H9 (cell line): ENCODE measurements around the gene WDR38. TPM values are rescaled to one million over a fixed set of nuclear protein-coding genes. Genes with fewer than 3 reads are reported as not detected.

Experiments
- DNase-seq: peaks from one replicate; pipeline ENCODE4 v3.0.0-alpha.2; 2017
- H2AFZ ChIP-seq: one replicate; pipeline ENCODE4 v1.6.1; 2013; ENCODE audit warnings: mild to moderate bottlenecking, low read length, control low read depth, moderate library complexity
- H2AK5ac ChIP-seq: 2 replicates; pipeline ENCODE4 v1.6.1; 2013; ENCODE audit warnings: low read length, control low read depth, mixed read lengths; ENCODE audit not compliant: insufficient read length
- H2BK120ac ChIP-seq: one replicate; pipeline ENCODE4 v1.6.1; 2013; ENCODE audit warnings: low read depth, mild to moderate bottlenecking, low read length, control low read depth, inconsistent platforms; ENCODE audit not compliant: poor library complexity, severe bottlenecking
- H2BK12ac ChIP-seq: 2 replicates; pipeline ENCODE4 v1.6.1; 2013; ENCODE audit warnings: low read length, control low read depth, mixed read lengths, low read depth; ENCODE audit not compliant: insufficient read length
- H2BK15ac ChIP-seq: 2 replicates; pipeline ENCODE4 v1.6.1; 2013; ENCODE audit warnings: low read depth, low read length, control low read depth
- H2BK20ac ChIP-seq: one replicate; pipeline ENCODE4 v1.6.1; 2013; ENCODE audit warnings: low read depth, mild to moderate bottlenecking, low read length, control low read depth, inconsistent platforms; ENCODE audit not compliant: poor library complexity, severe bottlenecking
- H2BK5ac ChIP-seq: 2 replicates; pipeline ENCODE4 v1.6.1; 2013; ENCODE audit warnings: low read length, control low read depth, mixed read lengths; ENCODE audit not compliant: insufficient read length
- H3K14ac ChIP-seq: 2 replicates; pipeline ENCODE4 v1.6.1; 2013; ENCODE audit warnings: low read length, control low read depth; ENCODE audit not compliant: insufficient read depth
- H3K18ac ChIP-seq: 2 replicates; pipeline ENCODE4 v1.6.1; 2013; ENCODE audit warnings: low read depth, mild to moderate bottlenecking, mixed read lengths, low read length, control low read depth; ENCODE audit not compliant: insufficient read length
- H3K23ac ChIP-seq: 2 replicates; pipeline ENCODE4 v1.6.1; 2013; ENCODE audit warnings: low read length, control low read depth, mixed read lengths, low read depth; ENCODE audit not compliant: insufficient read length
- H3K23me2 ChIP-seq: 2 replicates; pipeline ENCODE4 v1.6.1; 2013; ENCODE audit warnings: low read depth, mild to moderate bottlenecking, mixed read lengths, low read length, control low read depth; ENCODE audit not compliant: insufficient read length, poor library complexity, severe bottlenecking
- H3K27ac ChIP-seq: 2 replicates; pipeline ENCODE4 v1.5.1; 2013; ENCODE audit warnings: low read length, control low read depth, mixed read lengths, low read depth; ENCODE audit not compliant: insufficient read length
- H3K27me3 ChIP-seq: 2 replicates; pipeline ENCODE4 v1.6.1; 2013; ENCODE audit warnings: low read length, control low read depth, inconsistent platforms; ENCODE audit not compliant: insufficient read depth
- H3K4ac ChIP-seq: 2 replicates; pipeline ENCODE4 v1.6.1; 2013; ENCODE audit warnings: low read depth, mild to moderate bottlenecking, control low read depth, inconsistent platforms, low read length, moderate library complexity
- H3K4me1 ChIP-seq: 2 replicates; pipeline ENCODE4 v1.6.1; 2013; ENCODE audit warnings: low read length, control low read depth, inconsistent platforms; ENCODE audit not compliant: insufficient read depth
- H3K4me2 ChIP-seq: 2 replicates; pipeline ENCODE4 v1.6.1; 2013; ENCODE audit warnings: low read length, control low read depth, mixed read lengths; ENCODE audit not compliant: insufficient read length, insufficient read depth
- H3K56ac ChIP-seq: 2 replicates; pipeline ENCODE4 v1.6.1; 2013; ENCODE audit warnings: low read depth, mild to moderate bottlenecking, mixed read lengths, low read length, control low read depth; ENCODE audit not compliant: insufficient read length
- H3K79me1 ChIP-seq: 2 replicates; pipeline ENCODE4 v1.6.1; 2013; ENCODE audit warnings: low read depth, mild to moderate bottlenecking, moderate library complexity, low read length, control low read depth, inconsistent platforms; ENCODE audit not compliant: insufficient read depth, poor library complexity, severe bottlenecking
- H3K79me2 ChIP-seq: 2 replicates; pipeline ENCODE4 v1.6.1; 2013; ENCODE audit warnings: low read length, control low read depth, inconsistent platforms; ENCODE audit not compliant: insufficient read depth
- H3K9ac ChIP-seq: 2 replicates; pipeline ENCODE4 v1.6.1; 2013; ENCODE audit warnings: low read length, control low read depth, mixed read lengths; ENCODE audit not compliant: insufficient read length; ENCODE audit errors: extremely low read depth
- H3K9me3 ChIP-seq: one replicate; pipeline ENCODE4 v1.6.1; 2013; ENCODE audit warnings: low read depth, low read length, inconsistent platforms; ENCODE audit not compliant: control insufficient read depth
- H3T11ph ChIP-seq: one replicate; pipeline ENCODE4 v1.6.1; 2013; ENCODE audit warnings: mild to moderate bottlenecking, low read length, control low read depth, inconsistent platforms
- H4K20me1 ChIP-seq: one replicate; pipeline ENCODE4 v1.6.1; 2013; ENCODE audit not compliant: control insufficient read depth, insufficient read length, insufficient read depth
- H4K5ac ChIP-seq: 2 replicates; pipeline ENCODE4 v1.6.1; 2013; ENCODE audit warnings: low read depth, mild to moderate bottlenecking, mixed read lengths, low read length, control low read depth; ENCODE audit not compliant: insufficient read length
- H4K8ac ChIP-seq: replicated peaks from 2 replicates; pipeline ENCODE4 v1.6.1; 2013; ENCODE audit warnings: low read length, control low read depth, mixed read lengths, low read depth; ENCODE audit not compliant: insufficient read length
- H4K91ac ChIP-seq: 2 replicates; pipeline ENCODE4 v1.6.1; 2013; ENCODE audit warnings: low read depth, mild to moderate bottlenecking, moderate library complexity, mixed read lengths, low read length, control low read depth; ENCODE audit not compliant: insufficient read length
- H3K27ac Mint-ChIP-seq, 3 experiments: 2 replicates in 2 of 3; 3 replicates in 1 of 3; pipeline ENCODE4 v1.8.0; 2020 to 2021; ENCODE audit warnings: mixed read lengths in 3 of 3, mild to moderate bottlenecking in 1 of 3, moderate library complexity in 1 of 3
- H3K27me3 Mint-ChIP-seq: 2 replicates; pipeline ENCODE4 v1.8.0; 2021; ENCODE audit warnings: low read depth, mild to moderate bottlenecking, moderate library complexity, mixed read lengths
- H3K36me3 Mint-ChIP-seq, 3 experiments: 2 replicates in 2 of 3; 3 replicates in 1 of 3; pipeline ENCODE4 v1.8.0; 2020 to 2021; ENCODE audit warnings: low read depth in 3 of 3, mixed read lengths in 3 of 3; ENCODE audit not compliant: insufficient read depth in 1 of 3
- H3K4me1 Mint-ChIP-seq, 2 experiments: 2 replicates each; pipeline ENCODE4 v1.8.0; 2020; ENCODE audit warnings: mixed read lengths in 2 of 2
- H3K4me3 Mint-ChIP-seq, 2 experiments: 2 replicates in 1 of 2; 3 replicates in 1 of 2; pipeline ENCODE4 v1.8.0; 2020 to 2021; ENCODE audit warnings: mild to moderate bottlenecking in 2 of 2, mixed read lengths in 2 of 2, moderate library complexity in 1 of 2
- H3K9me3 Mint-ChIP-seq, 2 experiments: 2 replicates in 1 of 2; 3 replicates in 1 of 2; pipeline ENCODE4 v1.8.0; 2020; ENCODE audit warnings: mild to moderate bottlenecking in 2 of 2, mixed read lengths in 2 of 2, moderate library complexity in 1 of 2
- WGBS: extraction: QIAGEN DNeasy Blood & Tissue Kit; methylation state at CpG from one replicate; pipeline ENCODE4 v1.1.7; 2013; ENCODE audit warnings: missing lambda C conversion rate, low lambda C conversion rate, mixed read lengths; ENCODE audit not compliant: insufficient read length; ENCODE audit errors: extremely low coverage; 5-methylcytosine and 5-hydroxymethylcytosine counted together
- total RNA-seq: library from RNA; stranded (reverse); gene quantifications from 2 replicates; pipeline ENCODE4 v1.2.1, GENCODE V29; 2021
- TF ChIP-seq, protein P1 (sequence below): fragments of 200-600 bp; sonication (generic); conservative IDR thresholded peaks from 3 replicates; pipeline ENCODE4 v1.8.0; 2021; ENCODE audit warnings: antibody characterized with exemption, mild to moderate bottlenecking

WDR38 gene
- total RNA-seq, 1 experiment from 2014 or later = not detected

DNA sequence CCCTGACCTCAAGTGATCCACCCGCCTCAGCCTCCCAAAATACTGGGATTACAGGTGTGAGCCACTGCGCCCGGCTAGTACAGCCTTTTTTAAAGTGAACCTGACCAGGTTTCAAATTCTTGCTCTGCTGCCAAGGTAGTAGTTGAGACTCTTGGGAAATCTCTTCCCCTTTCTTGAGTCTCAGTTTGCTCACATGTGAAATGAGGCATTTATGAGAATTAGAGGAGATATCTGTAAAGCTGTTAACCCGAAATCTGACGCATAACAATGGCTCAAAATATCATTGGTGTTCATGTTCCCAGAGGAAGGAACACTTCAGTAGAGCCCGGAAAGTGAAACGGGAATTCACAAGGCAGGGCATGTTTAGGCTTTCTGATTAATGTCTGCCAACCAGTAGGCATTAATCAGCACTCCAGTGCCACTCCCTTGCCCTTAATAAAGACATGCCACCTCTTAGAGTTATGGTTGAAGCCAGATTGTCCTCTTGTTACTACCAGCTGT lies 10.2 kb downstream of the WDR38 start:
- Mint-ChIP-seq H3K9me3 (no peaks in the 10 kb centered on the region; a peak in 2 of 5 replicates), H3K36me3 (peaks cover 30 to 31% (median 31%) of the 10 kb centered on the region in 3 experiments), H3K4me1 (peaks cover 25 to 44% of the 10 kb centered on the region in 2 experiments), H3K27ac (peak overlapping the region in 2 of 3 experiments; percentile 13 to 22; a peak in 2 of 7 replicates), H3K27me3 (no peaks in the 10 kb centered on the region), H3K4me3 (peak overlapping the region; percentile 11 to 30; a peak in 4 of 5 replicates)
- no peak overlapping the region for H2BK5ac ChIP-seq
- no peak overlapping the region for H4K91ac ChIP-seq
- H3K9ac ChIP-seq = no peak overlapping the region
- no peaks in the 10 kb centered on the region for H4K20me1 ChIP-seq
- peaks cover 20% of the 10 kb centered on the region; the same call in 1 of the 2 replicates for H3K79me2 ChIP-seq
- H3K79me1 ChIP-seq = peaks cover 4% of the 10 kb centered on the region
- H2AK5ac ChIP-seq = no peak overlapping the region
- H3K14ac ChIP-seq = no peak overlapping the region
- no peak overlapping the region for H2BK12ac ChIP-seq
- H3K27me3 ChIP-seq = no peaks in the 10 kb centered on the region
- no peak overlapping the region for H3K4me2 ChIP-seq
- no peak overlapping the region for H3K18ac ChIP-seq
- WGBS = no CpG with 5 or more reads among the region's 7 CpGs
- no peak overlapping the region for H3K4ac ChIP-seq
- H2AFZ ChIP-seq = no peak overlapping the region
- H3K56ac ChIP-seq = no peak overlapping the region
- peaks cover 11% of the 10 kb centered on the region for H3K23me2 ChIP-seq
- H2BK120ac ChIP-seq = no peak overlapping the region
- H2BK15ac ChIP-seq = no peak overlapping the region
- H3K23ac ChIP-seq = no peak overlapping the region
- peaks cover 5% of the 10 kb centered on the region; the same call in 1 of the 2 replicates for H3K4me1 ChIP-seq
- no peak overlapping the region for H3K27ac ChIP-seq
- H2BK20ac ChIP-seq = no peak overlapping the region
- no peaks in the 10 kb centered on the region for H3K9me3 ChIP-seq
- H4K5ac ChIP-seq = no peak overlapping the region
- H4K8ac ChIP-seq = no peak overlapping the region
- TF ChIP-seq, protein P1, sequence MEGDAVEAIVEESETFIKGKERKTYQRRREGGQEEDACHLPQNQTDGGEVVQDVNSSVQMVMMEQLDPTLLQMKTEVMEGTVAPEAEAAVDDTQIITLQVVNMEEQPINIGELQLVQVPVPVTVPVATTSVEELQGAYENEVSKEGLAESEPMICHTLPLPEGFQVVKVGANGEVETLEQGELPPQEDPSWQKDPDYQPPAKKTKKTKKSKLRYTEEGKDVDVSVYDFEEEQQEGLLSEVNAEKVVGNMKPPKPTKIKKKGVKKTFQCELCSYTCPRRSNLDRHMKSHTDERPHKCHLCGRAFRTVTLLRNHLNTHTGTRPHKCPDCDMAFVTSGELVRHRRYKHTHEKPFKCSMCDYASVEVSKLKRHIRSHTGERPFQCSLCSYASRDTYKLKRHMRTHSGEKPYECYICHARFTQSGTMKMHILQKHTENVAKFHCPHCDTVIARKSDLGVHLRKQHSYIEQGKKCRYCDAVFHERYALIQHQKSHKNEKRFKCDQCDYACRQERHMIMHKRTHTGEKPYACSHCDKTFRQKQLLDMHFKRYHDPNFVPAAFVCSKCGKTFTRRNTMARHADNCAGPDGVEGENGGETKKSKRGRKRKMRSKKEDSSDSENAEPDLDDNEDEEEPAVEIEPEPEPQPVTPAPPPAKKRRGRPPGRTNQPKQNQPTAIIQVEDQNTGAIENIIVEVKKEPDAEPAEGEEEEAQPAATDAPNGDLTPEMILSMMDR = no peak
- no peak overlapping the region for H3T11ph ChIP-seq
- DNase-seq = no peak
